Smooth muscle cell (in vitro differentiated cells): ENCODE measurements around the gene RASSF9. TPM values are rescaled to one million over a fixed set of nuclear protein-coding genes. Genes with fewer than 3 reads are reported as not detected.

Experiments used
- DNase-seq: peaks from one replicate; lab custom pipeline; 2025; ENCODE audit not compliant: unreplicated experiment; lab: John Stamatoyannopoulos, UW
- H2AFZ ChIP-seq: fragments of 200-600 bp; sonication (generic); 2 replicates; pipeline ENCODE4 v1.6.0; 2016; ENCODE audit warnings: antibody characterized with exemption, low read depth, mild to moderate bottlenecking
- H3F3A ChIP-seq: fragments of 200-600 bp; sonication (generic); 2 replicates; pipeline ENCODE4 v1.6.0; 2017; ENCODE audit warnings: antibody characterized with exemption, low read depth
- H3K27ac ChIP-seq: fragments of 200-600 bp; sonication (generic); 2 replicates; pipeline ENCODE4 v1.5.1; 2016; ENCODE audit warnings: low read depth, mild to moderate bottlenecking
- H3K27me3 ChIP-seq: fragments of 200-600 bp; sonication (generic); 2 replicates; pipeline ENCODE4 v1.6.1; 2016; ENCODE audit warnings: low read depth, mild to moderate bottlenecking
- H3K36me3 ChIP-seq: fragments of 200-600 bp; sonication (generic); 2 replicates; pipeline ENCODE4 v1.5.1; 2016; ENCODE audit warnings: low read depth
- H3K4me1 ChIP-seq: fragments of 200-600 bp; sonication (generic); 2 replicates; pipeline ENCODE4 v1.5.1; 2016; ENCODE audit warnings: low read depth
- H3K4me2 ChIP-seq: fragments of 200-600 bp; sonication (generic); 2 replicates; pipeline ENCODE4 v1.6.0; 2016; ENCODE audit warnings: mild to moderate bottlenecking
- H3K4me3 ChIP-seq: fragments of 200-600 bp; sonication (generic); 2 replicates; pipeline ENCODE4 v1.5.1; 2016; ENCODE audit warnings: mild to moderate bottlenecking
- H3K79me2 ChIP-seq: fragments of 200-600 bp; sonication (generic); 2 replicates; pipeline ENCODE4 v1.6.0; 2016; ENCODE audit warnings: low read depth, mild to moderate bottlenecking
- H3K9ac ChIP-seq: fragments of 200-600 bp; sonication (generic); 2 replicates; pipeline ENCODE4 v1.6.0; 2016; ENCODE audit warnings: low read depth
- H3K9me3 ChIP-seq: fragments of 200-600 bp; sonication (generic); replicated peaks from 2 replicates; pipeline ENCODE4 v1.5.1; 2016; ENCODE audit warnings: low read depth
- H4K20me1 ChIP-seq: fragments of 200-600 bp; sonication (generic); 2 replicates; pipeline ENCODE4 v1.6.0; 2016; ENCODE audit warnings: low read depth
- CTCF ChIP-seq: fragments of 200-600 bp; sonication (generic); IDR thresholded peaks from 2 replicates; pipeline ENCODE4 v1.5.1; 2017; ENCODE audit warnings: borderline replicate concordance, mild to moderate bottlenecking, antibody characterized with exemption; ENCODE audit not compliant: insufficient read depth, poor library complexity, severe bottlenecking
- WGBS: methylation state at CpG from one replicate; pipeline ENCODE4 v1.1.7; 2016; ENCODE audit warnings: low lambda C conversion rate; 5-methylcytosine and 5-hydroxymethylcytosine counted together
- polyA plus RNA-seq: library from polyadenylated mRNA; unstranded; fragments of >200 nt; fragmentation: Nextera tagmentation; extraction: Ambion mirVana; gene quantifications from 2 replicates; pipeline ENCODE4 v1.2.1, GENCODE V29; 2016
- total RNA-seq: library from RNA; depleted of rRNA; stranded (reverse); fragments of >200 nt; gene quantifications from 2 replicates; pipeline ENCODE4 v1.2.3, GENCODE V29; 2014

RASSF9 gene
- total and polyA plus RNA-seq, 2 experiments from 2014 or later = 0.16 to 0.31 TPM

- Histone ChIP-seq H3F3A (no peaks in the 10 kb centered on the region), H3K9me3 (no peaks in the 10 kb centered on the region), H3K79me2 (no peaks in the 10 kb centered on the region), H2AFZ (no peak overlapping the region), H3K9ac (no peak overlapping the region), H3K27me3 (no peaks in the 10 kb centered on the region), H4K20me1 (no peaks in the 10 kb centered on the region), H3K4me1 (no peaks in the 10 kb centered on the region), H3K4me3 (no peak overlapping the region), H3K27ac (no peak overlapping the region), H3K36me3 (no peaks in the 10 kb centered on the region), H3K4me2 (no peak overlapping the region)
- no peak for DNase-seq
- no peak for TF ChIP-seq CTCF
Measured at GRCh38 chr12:85833579-85833978, 2.6 kb downstream of the RASSF9 start.

DNA sequence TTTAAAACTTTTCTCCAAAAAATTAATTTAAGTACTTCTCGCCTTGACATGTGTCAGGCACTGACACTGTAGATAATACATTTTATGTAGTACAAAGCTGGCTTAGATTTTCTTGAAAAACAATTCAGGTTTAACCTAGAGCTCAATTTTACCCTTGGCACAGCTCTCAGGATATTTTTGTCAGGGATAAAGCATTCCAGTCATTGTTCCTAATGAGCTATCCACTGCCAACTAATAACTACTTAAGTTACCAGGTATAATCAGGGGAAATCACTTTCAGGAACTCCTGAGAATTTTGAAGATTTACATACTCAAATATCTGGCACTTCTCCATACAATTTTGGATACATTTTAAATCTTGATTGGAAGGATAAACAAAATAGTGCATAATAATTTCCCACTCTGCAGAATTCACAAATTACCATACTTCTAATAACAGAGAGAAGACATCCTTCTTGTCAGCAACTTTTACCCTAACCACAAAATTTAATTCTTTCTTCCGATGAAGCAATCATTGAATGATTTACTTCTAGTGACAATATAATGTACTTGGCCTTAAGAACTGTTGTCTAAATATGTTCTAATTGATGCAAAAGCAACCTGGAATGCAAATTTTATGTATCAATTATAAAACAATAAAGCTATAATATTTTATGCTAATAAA, 4.8 kb downstream of the RASSF9 start:
- Histone ChIP-seq H2AFZ (no peak overlapping the region), H3F3A (no peaks in the 10 kb centered on the region), H3K4me2 (no peak overlapping the region), H3K9me3 (no peaks in the 10 kb centered on the region), H3K27ac (no peak overlapping the region), H3K27me3 (no peaks in the 10 kb centered on the region), H3K9ac (no peak overlapping the region), H4K20me1 (no peaks in the 10 kb centered on the region), H3K4me3 (no peak overlapping the region), H3K36me3 (no peaks in the 10 kb centered on the region), H3K4me1 (no peaks in the 10 kb centered on the region), H3K79me2 (no peaks in the 10 kb centered on the region)
- no peak for DNase-seq
- TF ChIP-seq CTCF = no peak
- 63% methylated on average over 2 of the region's 2 CpGs for WGBS

DNA sequence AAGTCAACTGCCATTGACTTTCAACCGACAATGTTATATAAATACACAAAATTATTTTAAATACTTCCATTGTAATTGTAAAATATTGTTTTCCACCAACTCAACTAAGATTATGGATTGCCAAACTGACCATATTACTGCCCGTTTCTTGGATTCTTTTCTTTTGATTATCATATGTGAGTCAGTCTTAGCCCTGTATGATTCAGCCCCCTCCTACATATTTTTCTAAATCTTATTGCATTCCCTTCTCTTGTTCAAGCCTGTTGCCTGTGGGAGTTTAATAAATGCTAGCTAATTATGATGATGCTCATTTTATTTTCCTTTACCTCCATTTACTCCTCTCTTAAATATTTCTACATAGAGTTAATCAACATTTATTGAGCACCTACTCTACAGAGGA, 6.8 kb downstream of the RASSF9 start:
- Histone ChIP-seq H2AFZ (no peak overlapping the region), H3K4me3 (no peak overlapping the region), H3K79me2 (no peaks in the 10 kb centered on the region), H3K27me3 (no peaks in the 10 kb centered on the region), H4K20me1 (no peaks in the 10 kb centered on the region), H3K9ac (no peak overlapping the region), H3F3A (no peaks in the 10 kb centered on the region), H3K4me1 (no peaks in the 10 kb centered on the region), H3K36me3 (no peaks in the 10 kb centered on the region), H3K4me2 (peak overlapping the region; percentile 12), H3K9me3 (no peaks in the 10 kb centered on the region), H3K27ac (no peak overlapping the region)
- 60% methylated on average over 2 of the region's 2 CpGs for WGBS
- no peak for TF ChIP-seq CTCF
- no peak for DNase-seq

GRCh38 chr12:85828576-85828975, 7.6 kb downstream of the RASSF9 start:
- no peak for DNase-seq
- WGBS = 68% methylated on average over 1 of the region's 1 CpG
- no peaks in the 10 kb centered on the region for H3K36me3 ChIP-seq
- no peak overlapping the region for H2AFZ ChIP-seq
- no peak overlapping the region for H3K9ac ChIP-seq
- H4K20me1 ChIP-seq = no peaks in the 10 kb centered on the region
- no peak for TF ChIP-seq CTCF
- H3K9me3 ChIP-seq = no peaks in the 10 kb centered on the region
- no peak overlapping the region for H3K4me2 ChIP-seq
- H3K4me1 ChIP-seq = no peaks in the 10 kb centered on the region
- no peaks in the 10 kb centered on the region for H3F3A ChIP-seq
- no peak overlapping the region for H3K4me3 ChIP-seq
- no peaks in the 10 kb centered on the region for H3K79me2 ChIP-seq
- no peak overlapping the region for H3K27ac ChIP-seq
- no peaks in the 10 kb centered on the region for H3K27me3 ChIP-seq
